Liver (tissue), 9 donors: ENCODE data around the gene PYGL. TPM values are rescaled to one million over a fixed set of nuclear protein-coding genes. Genes with fewer than 3 reads are reported as not detected.

Experiments used
- DNase-seq: peaks from one replicate; pipeline ENCODE4 v3.0.0-alpha.2; 2017; ENCODE audit warnings: low spot score
- H3K27ac ChIP-seq, 2 donors: one replicate each; pipeline ENCODE4 v1.7.0; 2013; ENCODE audit warnings: inconsistent platforms in 2 of 2, low read length in 2 of 2, control low read depth in 1 of 2, low read depth in 1 of 2, mild to moderate bottlenecking in 1 of 2
- H3K27me3 ChIP-seq, 4 donors: one replicate each; pipeline versions ENCODE4 v1.6.1 to v1.7.0; 2013; ENCODE audit warnings: low read length in 3 of 4, inconsistent platforms in 1 of 4, mild to moderate bottlenecking in 1 of 4, moderate library complexity in 1 of 4; ENCODE audit not compliant: control insufficient read depth in 4 of 4, insufficient read depth in 4 of 4
- H3K36me3 ChIP-seq, 4 donors: one replicate each; pipeline versions ENCODE4 v1.6.1 to v1.7.0; 2013; ENCODE audit warnings: low read length in 3 of 4, mild to moderate bottlenecking in 3 of 4, low read depth in 1 of 4, moderate library complexity in 1 of 4; ENCODE audit not compliant: control insufficient read depth in 4 of 4, insufficient read depth in 3 of 4
- H3K4me1 ChIP-seq, 4 donors: one replicate each; pipeline versions ENCODE4 v1.6.1 to v1.7.0; 2013; ENCODE audit warnings: low read length in 3 of 4, mild to moderate bottlenecking in 3 of 4, moderate library complexity in 1 of 4; ENCODE audit not compliant: control insufficient read depth in 4 of 4, insufficient read depth in 4 of 4
- H3K4me3 ChIP-seq, 3 donors: one replicate each; pipeline versions ENCODE4 v1.6.1 to v1.7.0; 2013; ENCODE audit warnings: low read length in 3 of 3, control low read depth in 1 of 3, low read depth in 1 of 3, mild to moderate bottlenecking in 1 of 3
- H3K9ac ChIP-seq, 2 donors: one replicate each; pipeline ENCODE4 v1.7.0; 2013; ENCODE audit warnings: low read length in 2 of 2, mild to moderate bottlenecking in 2 of 2, moderate library complexity in 2 of 2, control low read depth in 1 of 2, low read depth in 1 of 2
- H3K9me3 ChIP-seq, 4 donors: one replicate each; pipeline versions ENCODE4 v1.6.1 to v1.7.0; 2013; ENCODE audit warnings: low read length in 3 of 4; ENCODE audit not compliant: control insufficient read depth in 4 of 4
- ATF3 ChIP-seq: IDR thresholded peaks from 2 replicates; pipeline ENCODE4 v1.6.1; 2016; ENCODE audit warnings: antibody characterized with exemption
- CTCF ChIP-seq: fragments of 150-350 bp; IDR thresholded peaks from 2 replicates; pipeline ENCODE4 v1.5.1; 2017; ENCODE audit warnings: improper control_type of control experiment, low read depth, low read length; ENCODE audit not compliant: missing input control
- EGR1 ChIP-seq, 2 donors: IDR thresholded peaks; 2 replicates each; pipeline ENCODE4 v1.6.1; 2016 to 2018; ENCODE audit warnings: antibody characterized with exemption in 2 of 2, low read depth in 2 of 2
- FOXA1 ChIP-seq: IDR thresholded peaks from 2 replicates; pipeline ENCODE4 v1.6.1; 2016; ENCODE audit warnings: antibody characterized with exemption
- FOXA2 ChIP-seq: IDR thresholded peaks from 2 replicates; pipeline ENCODE4 v1.6.1; 2016; ENCODE audit warnings: antibody characterized with exemption
- GABPA ChIP-seq, 2 donors: IDR thresholded peaks in 1 of 2; conservative IDR thresholded peaks in 1 of 2; 2 replicates each; pipeline ENCODE4 v1.6.1; 2016; ENCODE audit warnings: antibody characterized with exemption in 2 of 2, mild to moderate bottlenecking in 1 of 2, moderate library complexity in 1 of 2
- HNF4A ChIP-seq, 2 donors: conservative IDR thresholded peaks; 2 replicates each; pipeline ENCODE4 v1.6.1; 2016; ENCODE audit warnings: antibody characterized with exemption in 2 of 2, mild to moderate bottlenecking in 2 of 2
- HNF4G ChIP-seq: IDR thresholded peaks from 2 replicates; pipeline ENCODE4 v1.6.1; 2016; ENCODE audit warnings: antibody characterized with exemption
- JUND ChIP-seq, 2 donors: IDR thresholded peaks; 2 replicates each; pipeline ENCODE4 v1.6.1; 2016; ENCODE audit warnings: antibody characterized with exemption in 2 of 2
- MAX ChIP-seq: IDR thresholded peaks from 2 replicates; pipeline ENCODE4 v1.6.1; 2016; ENCODE audit warnings: antibody characterized with exemption
- NR2F2 ChIP-seq: IDR thresholded peaks from 2 replicates; pipeline ENCODE4 v1.6.1; 2016; ENCODE audit warnings: antibody characterized with exemption
- RAD21 ChIP-seq, 2 donors: IDR thresholded peaks; 2 replicates each; pipeline ENCODE4 v1.6.1; 2016; ENCODE audit warnings: antibody characterized with exemption in 2 of 2, mild to moderate bottlenecking in 2 of 2
- REST ChIP-seq: IDR thresholded peaks from 2 replicates; pipeline ENCODE4 v1.6.1; 2016; ENCODE audit warnings: antibody characterized with exemption, mild to moderate bottlenecking
- RXRA ChIP-seq, 2 donors: IDR thresholded peaks; 2 replicates each; pipeline ENCODE4 v1.6.1; 2017 to 2018; ENCODE audit warnings: antibody characterized with exemption in 2 of 2, mild to moderate bottlenecking in 1 of 2
- SP1 ChIP-seq: IDR thresholded peaks from 2 replicates; pipeline ENCODE4 v1.6.1; 2018; ENCODE audit warnings: antibody characterized with exemption, mild to moderate bottlenecking
- TAF1 ChIP-seq: conservative IDR thresholded peaks from 2 replicates; pipeline ENCODE4 v1.6.1; 2016; ENCODE audit warnings: antibody characterized with exemption, mild to moderate bottlenecking
- YY1 ChIP-seq: IDR thresholded peaks from 2 replicates; pipeline ENCODE4 v1.6.1; 2016; ENCODE audit warnings: antibody characterized with exemption, mild to moderate bottlenecking
- ZBTB33 ChIP-seq: IDR thresholded peaks from 2 replicates; pipeline ENCODE4 v1.6.1; 2016; ENCODE audit warnings: antibody characterized with exemption
- WGBS: extraction: QIAGEN DNeasy Blood & Tissue Kit; methylation state at CpG from one replicate; pipeline ENCODE4 v1.1.7; 2013; 5-methylcytosine and 5-hydroxymethylcytosine counted together
- polyA plus RNA-seq, 2 donors: library from polyadenylated mRNA; stranded (reverse) in 1 of 2; unstranded in 1 of 2; fragments of 200-250 nt in 1 of 2; fragments of >200 nt in 1 of 2; fragmentation: Nextera tagmentation in 1 of 2; extraction: Ambion mirVana in 1 of 2; gene quantifications; one replicate each; pipeline versions ENCODE4 v1.2.1 to v1.2.3, GENCODE V29; 2013 to 2015
- total RNA-seq, 2 donors: library from RNA; depleted of rRNA; stranded (reverse); fragments of >200 nt; gene quantifications; one replicate each; pipeline ENCODE4 v1.2.3, GENCODE V29; 2014
- donor health status: healthy.
- donor health status: healthy.
- donor health status: healthy.
- donor health status: healthy.
- donor health status: healthy.

The PYGL gene
- total and polyA plus RNA-seq, 4 donors, result 53.0 to 109 (median 86.3) TPM

GRCh38 chr14:50926851-50927386 lies 17.4 kb downstream of the PYGL start (continued):
- TF ChIP-seq NR2F2, result no peak
- no peak for TF ChIP-seq JUND (IDR thresholded peaks at IDR 0.05)
- no peak for TF ChIP-seq SP1
- no peak for TF ChIP-seq RXRA (IDR thresholded peaks at IDR 0.05)
- no peak for TF ChIP-seq FOXA1
- TF ChIP-seq GABPA (IDR thresholded peaks at IDR 0.05 in 1 of 2, conservative IDR thresholded peaks at IDR 0.05 in 1 of 2), result no peak
- no peak for TF ChIP-seq REST

- H3K4me3 ChIP-seq, result no peak overlapping the region
- H3K9ac ChIP-seq, result no peak overlapping the region
- WGBS, result 66% methylated on average over 4 of the region's 4 CpGs
- H3K9me3 ChIP-seq, result no peaks in the 10 kb centered on the region
- no peak for DNase-seq
- peaks cover 7 to 22% (median 8%) of the 10 kb centered on the region in 4 donors for H3K4me1 ChIP-seq
- TF ChIP-seq HNF4A (conservative IDR thresholded peaks at IDR 0.05), result no peak
- TF ChIP-seq YY1, result no peak
- no peak for TF ChIP-seq REST
- TF ChIP-seq ZBTB33, result no peak
- no peak for TF ChIP-seq HNF4G
- no peak for TF ChIP-seq RXRA (IDR thresholded peaks at IDR 0.05)
- TF ChIP-seq EGR1 (IDR thresholded peaks at IDR 0.05; ENCODE audit: low read depth in 2 of 2), result no peak
- TF ChIP-seq FOXA2, result no peak
- no peak for TF ChIP-seq RAD21 (IDR thresholded peaks at IDR 0.05)
- TF ChIP-seq CTCF, result no peak
- TF ChIP-seq SP1, result no peak
- TF ChIP-seq NR2F2, result no peak
- TF ChIP-seq FOXA1, result no peak
- no peak for TF ChIP-seq MAX
- no peak for TF ChIP-seq GABPA (IDR thresholded peaks at IDR 0.05 in 1 of 2, conservative IDR thresholded peaks at IDR 0.05 in 1 of 2)
- TF ChIP-seq JUND (IDR thresholded peaks at IDR 0.05), result no peak
- TF ChIP-seq TAF1, result no peak
- no peak for TF ChIP-seq ATF3
- H3K27ac ChIP-seq, result no peak overlapping the region
- H3K27me3 ChIP-seq, result no peaks in the 10 kb centered on the region
- peaks cover 5 to 62% (median 23%) of the 10 kb centered on the region in 4 donors for H3K36me3 ChIP-seq
Measured at GRCh38 chr14:50924843-50925242, 19.4 kb downstream of the PYGL start.
